HG02571 (cell line): ENCODE results near the gene INO80E.
"Not testable (repeated sequence)": the region's sequence is repeated elsewhere in the genome, so short reads cannot be mapped to it uniquely, and the experiment has no call there.

Experiments
- ATAC-seq: cut with Tn5 transposase; IDR thresholded peaks from one replicate; pipeline ENCODE4 v1.9.1; 2021; ENCODE audit warnings: mild to moderate bottlenecking, moderate library complexity; ENCODE audit not compliant: unreplicated experiment

INO80E gene

DNA sequence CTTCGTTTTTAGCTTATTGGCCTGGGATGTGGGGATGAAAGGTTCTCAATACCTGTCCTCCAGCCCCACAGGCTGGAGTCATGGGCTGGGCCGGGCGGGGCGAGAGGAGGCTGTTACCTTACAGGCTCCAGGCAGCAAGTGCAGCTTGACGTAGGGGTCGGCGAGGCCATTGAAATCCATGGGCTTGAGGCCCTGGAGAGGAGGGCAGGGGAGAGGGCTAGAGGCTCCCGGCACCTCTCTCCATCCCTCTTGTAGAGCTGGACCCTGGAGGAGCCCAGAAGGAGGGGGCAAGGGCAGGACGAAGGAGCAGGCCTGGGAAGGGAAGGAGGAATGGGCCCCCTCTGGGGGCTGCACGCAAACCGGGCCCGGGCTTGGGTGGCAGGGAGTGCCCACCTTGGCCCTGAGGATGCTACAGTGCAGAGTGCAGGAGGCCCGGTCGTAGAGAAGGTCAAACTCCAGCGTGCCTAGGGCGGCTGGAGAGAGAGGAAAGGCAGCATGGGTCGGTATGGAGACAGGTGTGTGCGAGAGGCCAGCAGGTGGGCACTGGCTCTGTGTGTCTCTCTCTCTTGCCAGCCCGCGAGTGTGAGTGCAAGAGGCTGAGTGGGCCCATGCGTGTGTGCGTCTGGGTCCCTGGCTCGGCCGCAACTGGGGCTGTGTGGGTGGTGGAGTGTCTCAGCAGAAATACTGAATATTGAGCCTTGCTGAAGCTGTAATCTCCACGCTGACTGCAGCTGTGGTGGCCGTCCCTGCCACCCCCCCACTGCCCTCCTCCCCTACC, 13.2 kb downstream of the INO80E start:
- no peak for ATAC-seq

DNA sequence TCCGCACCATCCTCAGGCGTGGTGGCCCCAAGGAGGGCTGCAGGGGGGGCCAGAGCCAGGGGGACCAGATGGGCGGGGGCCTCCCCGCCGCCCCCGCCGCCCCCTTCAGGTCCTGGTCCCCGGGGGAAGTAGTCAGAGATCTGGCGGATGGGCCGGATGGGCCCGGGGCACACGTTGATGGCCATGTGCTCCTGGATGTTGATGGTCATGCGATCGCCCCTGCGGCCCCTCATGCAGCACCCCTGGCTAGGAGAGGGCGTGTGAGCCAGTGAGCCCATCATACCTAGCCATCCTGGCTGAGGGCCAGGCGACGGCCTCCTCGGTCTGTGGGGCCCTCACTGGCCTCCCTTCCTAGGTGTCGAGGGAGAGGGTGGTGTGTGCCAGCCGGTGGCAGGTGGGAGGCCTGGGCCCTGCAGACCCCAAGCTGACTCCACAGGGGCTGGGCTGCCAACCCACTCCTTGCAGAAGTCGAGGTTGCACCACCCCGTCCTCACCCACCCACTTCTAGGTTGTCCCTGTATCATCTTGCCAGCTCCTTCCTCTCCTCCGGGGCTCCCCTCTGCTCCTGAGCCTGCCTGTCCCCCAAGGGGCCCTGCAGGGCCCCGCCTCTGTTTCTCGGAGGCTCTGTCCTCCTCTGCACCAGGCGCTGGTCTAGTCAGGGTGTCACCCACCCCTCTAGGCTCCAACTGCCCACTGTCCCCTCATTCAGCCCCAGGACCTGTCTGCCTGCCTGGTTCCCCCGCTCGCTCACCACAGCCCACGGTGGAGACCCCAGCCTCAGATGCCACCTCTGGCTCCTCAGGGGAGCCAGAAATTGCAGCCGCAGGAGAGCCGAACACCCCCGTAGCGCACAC, 14.2 kb downstream of the INO80E start:
- no peak for ATAC-seq

DNA sequence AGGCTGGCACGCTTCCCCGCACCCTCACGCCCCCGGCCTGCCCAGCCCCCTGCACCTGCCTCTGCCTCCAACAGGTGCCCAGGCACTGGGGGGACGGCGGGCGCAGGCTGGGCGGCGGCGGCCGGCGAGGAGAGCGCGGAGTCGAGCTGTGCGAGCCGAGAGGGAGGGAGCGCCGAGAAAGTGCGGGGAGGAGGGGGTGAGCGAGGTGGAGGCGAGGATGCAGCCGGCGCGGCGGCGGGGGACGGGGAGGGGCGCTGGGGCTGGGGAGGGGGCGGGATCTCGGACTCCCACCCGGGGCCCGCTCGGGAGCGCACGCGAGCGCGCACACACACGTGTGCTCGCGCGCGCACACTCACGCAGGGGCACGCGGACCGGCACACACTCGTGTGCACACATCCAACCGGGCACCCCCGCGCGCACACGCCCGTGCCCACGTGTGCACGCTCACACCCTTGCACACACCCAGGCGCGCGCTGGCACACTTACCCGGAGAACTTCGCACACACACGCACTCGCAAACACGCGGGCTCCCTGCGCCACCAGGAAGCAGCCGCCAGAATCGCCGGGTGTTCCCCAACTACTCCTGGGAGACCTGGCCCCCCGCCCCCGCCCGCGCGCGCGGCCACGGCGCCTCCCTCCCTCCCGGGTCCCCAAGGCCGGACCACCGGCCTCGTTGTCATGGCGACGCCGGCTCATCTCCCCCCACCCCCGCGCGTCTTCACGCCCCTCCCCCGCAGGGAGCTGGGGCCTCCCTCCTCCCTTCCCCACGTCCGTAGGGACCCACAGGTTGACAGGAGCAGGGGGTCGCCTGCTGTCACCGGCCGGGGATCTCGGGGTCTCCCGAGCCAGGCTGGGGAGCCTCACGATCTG, 15.0 kb downstream of the INO80E start, which contains the start of gene DOC2A:
Gene DOC2A, minus strand, starts transcription at position 184 of the 870 bp plus-strand sequence. CDS start 805 bp downstream, outside the sequence.
- ATAC-seq, result no peak

DNA sequence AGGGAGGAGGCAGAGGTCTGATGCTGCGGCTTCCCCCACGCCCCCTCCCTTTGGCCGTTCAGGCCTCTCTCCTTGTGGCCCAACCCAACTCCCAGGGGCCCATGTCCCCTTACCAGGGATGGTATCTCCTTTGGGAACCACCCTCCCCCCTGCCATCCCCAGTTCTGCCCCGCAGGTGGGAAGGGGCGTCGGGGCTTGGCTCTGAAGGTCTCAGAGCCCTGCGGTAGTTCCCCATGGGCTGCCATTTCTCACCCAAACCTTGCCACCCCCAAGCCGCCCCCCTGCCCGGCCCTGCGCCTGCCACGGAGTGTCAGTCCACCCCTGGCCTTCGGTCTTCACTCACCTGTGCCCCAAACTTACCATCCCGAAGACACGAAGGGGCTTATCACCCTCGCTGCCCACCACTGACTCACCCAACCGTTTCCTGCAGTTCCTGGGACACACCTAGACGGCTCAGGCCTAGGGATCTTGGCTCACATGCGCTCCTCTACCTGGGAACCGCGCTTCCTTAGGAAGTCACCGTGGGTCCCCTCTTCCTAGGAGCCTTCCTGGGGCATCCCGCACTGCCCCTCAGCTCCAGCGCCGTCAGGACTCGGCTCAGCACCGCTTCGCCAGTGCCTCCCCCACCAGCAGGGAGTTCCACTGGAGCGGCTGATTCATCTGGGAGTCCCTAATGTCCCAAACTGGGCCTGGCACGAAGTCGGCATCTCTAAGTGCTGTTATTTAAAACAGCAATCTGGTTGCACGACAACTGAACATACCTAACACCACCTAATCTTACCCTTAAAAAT, 15.9 kb downstream of the INO80E start:
- ATAC-seq, result no peak

DNA sequence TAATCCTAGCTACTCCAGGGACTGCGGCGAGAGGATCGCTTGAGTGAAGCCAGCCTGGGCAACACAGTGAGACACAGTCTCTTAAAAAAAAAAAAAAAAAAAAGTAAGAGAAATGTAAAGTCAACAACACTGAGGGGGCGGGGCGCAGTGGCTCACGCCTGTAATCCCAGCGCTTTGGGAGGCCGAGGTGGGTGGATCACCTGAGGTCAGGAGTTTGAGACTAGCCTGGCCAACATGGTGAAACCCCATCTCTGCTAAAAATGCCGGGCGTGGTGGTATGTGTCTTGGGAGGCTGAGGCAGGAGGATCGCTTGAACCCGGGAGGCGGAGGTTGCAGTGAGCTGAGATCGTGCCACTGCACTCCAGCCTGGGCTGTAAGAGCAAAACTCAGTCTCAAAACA, 16.6 kb downstream of the INO80E start:
- not testable (repeated sequence) for ATAC-seq

DNA sequence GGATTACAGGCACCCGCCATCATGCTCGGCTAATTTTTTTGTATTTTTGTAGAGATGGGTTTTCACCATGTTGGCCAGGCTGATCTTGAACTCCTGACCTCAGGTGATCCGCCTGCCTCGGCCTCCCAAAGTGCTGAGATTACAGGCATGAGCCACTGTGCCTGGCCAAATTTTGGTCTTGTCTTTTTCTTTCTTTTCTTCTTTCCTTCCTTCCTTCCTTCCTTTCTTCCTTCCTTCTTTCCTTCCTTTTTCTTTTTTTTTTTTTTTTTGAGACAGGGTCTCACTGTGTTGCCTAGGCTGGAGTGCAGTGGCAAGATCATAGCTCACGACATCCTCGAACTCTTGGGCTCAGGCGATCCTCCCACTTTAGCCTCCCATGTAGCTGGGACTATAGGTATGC, 19.4 kb downstream of the INO80E start:
- not testable (repeated sequence) for ATAC-seq

DNA sequence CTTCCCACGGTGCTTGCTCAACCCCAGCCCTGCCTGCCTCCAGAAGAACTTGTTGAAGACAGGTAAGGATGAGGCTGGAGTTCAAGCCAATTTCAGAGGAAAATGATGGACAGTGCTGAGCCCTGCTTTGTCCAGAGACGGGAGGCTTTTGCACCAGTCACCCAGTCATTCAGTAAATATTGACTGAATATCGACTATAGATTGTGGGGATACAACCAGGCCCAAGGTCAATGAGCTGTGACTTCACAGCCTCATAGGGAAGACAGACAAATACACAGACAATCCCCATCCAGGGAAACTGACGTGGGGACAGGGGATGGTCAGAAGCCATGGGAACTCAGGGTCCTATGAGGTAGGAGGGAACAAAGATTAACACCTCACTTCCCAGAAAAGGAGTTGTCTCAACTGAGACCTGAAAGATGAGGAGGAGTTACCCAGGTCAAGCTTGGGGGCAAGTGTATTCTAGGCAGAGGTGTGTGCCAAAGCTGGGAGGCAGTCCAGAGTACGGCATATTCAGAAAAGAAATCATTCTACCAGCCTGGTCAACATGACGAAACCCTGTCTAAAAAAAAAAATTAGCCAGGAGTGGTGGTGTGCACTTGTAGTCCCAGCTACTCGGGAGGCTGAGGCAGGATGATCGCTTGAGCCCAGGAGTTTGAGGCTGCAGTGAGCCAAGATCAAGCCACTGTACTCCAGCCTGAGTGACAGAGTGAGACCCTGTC, 20.7 kb downstream of the INO80E start:
- ATAC-seq, result no peak

DNA sequence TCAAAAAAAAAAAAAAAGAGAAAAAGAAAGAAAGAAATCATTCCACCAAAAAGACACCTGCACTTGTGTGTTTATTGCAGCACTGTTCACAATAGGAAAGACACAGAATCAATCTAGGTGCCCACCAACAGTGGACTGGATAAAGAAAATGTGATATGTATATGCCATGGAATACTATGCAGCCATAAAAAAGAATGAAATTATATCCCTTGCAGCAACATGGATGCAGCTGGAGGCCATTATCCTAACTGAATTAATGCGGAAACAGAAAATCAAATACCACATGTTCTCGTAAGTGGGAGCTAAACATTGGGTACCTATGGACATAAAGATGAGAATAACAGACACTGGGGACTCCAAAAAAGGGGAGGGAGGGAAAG, 21.2 kb downstream of the INO80E start:
- ATAC-seq, result no peak

DNA sequence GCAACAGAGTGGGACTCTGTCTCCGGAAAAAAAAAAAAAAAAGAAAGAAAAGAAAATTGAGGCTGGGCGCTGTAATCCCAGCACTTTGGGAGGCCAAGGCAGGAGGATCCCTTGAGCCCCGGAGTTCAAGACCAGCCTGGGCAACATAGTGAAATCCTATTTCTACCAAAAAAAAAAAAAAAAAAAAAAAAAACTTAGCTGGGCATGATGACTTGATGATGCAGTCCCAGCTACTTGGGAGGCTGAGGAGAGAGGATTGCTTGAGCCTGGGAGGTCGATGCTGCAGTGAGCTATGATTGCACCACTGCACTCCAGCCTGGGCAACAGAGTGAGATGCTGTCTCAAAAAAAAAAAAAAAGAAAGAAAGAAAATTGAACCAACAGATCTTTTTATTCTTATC, 21.9 kb downstream of the INO80E start:
- not testable (repeated sequence) for ATAC-seq

DNA sequence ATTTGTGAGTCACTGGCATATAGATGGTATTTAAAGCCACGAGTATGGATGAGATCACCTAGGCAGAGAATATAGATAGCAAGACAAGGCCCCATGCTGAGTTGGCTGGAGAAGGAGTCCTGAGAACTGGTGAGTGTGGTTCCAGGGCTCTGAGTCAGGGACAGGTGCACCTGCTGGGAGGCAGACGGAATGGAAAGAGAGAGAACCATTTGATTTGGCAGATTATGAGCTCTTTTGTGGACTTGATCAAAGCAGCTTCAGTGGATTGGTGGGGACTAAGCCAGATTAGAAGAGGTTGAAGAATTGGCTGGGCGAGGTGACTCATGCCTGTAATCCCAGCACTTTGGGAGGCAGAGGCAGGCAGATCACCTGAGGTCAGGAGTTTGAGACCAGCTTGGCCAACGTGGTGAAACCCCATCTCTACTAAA, 22.7 kb downstream of the INO80E start:
- no peak for ATAC-seq

DNA sequence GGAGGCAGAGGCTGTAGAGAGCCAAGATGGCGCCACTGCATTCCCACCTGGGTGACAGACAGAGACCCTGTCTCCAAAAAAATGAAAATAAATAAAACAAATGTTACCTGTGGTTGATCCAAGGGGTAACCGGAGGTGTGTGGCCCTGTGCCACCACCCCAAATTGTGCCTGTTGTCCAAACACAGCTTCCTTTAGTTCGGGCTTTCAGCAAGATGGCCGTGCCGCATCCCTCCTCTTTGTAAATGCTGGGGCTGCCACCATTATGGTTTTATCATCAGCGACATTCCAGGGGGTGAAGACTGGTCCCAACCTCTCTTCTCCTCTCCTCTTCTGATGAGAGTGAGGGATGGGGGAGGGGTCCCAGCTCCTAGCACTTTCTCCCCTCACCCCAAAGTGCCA, 26.8 kb downstream of the INO80E start, which contains the start of gene C16orf92:
Gene C16orf92, plus strand, starts transcription at position 312 of the 400 bp plus-strand sequence. CDS start 143 bp downstream, outside the sequence.
- ATAC-seq, result no peak

DNA sequence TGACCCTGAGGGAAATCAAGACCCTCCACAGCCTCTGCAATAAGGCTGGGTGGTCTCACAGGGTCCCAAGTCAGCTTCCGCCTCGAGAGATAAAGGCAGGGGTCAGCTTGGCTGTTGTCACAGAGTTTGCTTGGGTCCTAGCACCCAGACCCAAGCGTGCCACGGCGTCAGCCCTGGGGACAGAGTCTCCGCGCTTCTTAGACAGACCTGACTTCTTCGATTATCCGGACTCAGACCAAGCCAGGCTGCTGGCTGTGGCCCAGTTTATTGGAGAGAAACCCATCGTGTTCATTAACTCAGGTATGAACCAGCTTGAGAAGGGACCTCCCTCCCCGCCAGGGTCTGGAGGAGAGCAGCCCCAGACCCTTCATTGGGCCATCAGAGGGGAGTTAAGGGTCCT, 27.5 kb downstream of the INO80E start:
- no peak for ATAC-seq

DNA sequence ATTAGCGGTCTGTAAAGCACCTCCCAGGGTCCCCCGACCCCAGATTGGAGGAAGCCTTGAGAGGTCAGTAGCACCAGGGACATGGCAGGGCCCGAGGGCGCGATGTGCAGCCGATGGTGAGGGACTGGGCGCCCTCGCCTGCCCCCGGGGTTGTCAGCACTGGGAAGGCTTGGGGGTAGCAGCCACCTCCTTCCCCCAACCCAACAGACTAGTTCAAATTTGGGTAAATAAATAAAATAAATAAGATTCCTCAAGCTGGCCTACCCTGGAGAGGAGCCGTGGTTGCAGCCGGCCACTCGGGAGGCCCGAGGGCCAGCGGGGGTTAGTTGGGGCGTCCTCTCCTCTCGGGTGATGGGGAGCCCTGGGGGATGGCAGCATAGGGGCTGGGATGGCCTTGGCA, 28.4 kb downstream of the INO80E start:
- ATAC-seq, result no peak

DNA sequence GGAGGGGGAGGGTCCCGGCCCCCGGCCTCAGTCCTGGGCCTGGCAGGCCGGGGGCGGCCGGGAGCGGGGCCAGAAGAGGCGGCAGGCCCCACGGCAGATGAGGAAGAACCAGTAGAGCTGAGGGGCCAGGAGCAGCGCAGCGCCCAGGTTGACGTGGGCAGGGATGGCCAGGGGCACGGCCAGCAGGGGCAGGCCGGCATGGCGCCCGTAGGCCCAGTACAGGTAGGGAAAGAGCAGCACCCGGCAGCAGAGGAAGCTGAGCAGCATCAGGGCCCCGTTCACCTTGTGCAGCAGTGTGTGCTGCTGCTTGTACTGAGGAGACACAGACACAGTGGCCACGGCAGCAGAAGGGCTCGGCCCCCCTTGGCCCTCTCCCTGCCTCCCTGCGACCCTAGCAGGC, 29.1 kb downstream of the INO80E start:
- ATAC-seq, result no peak

DNA sequence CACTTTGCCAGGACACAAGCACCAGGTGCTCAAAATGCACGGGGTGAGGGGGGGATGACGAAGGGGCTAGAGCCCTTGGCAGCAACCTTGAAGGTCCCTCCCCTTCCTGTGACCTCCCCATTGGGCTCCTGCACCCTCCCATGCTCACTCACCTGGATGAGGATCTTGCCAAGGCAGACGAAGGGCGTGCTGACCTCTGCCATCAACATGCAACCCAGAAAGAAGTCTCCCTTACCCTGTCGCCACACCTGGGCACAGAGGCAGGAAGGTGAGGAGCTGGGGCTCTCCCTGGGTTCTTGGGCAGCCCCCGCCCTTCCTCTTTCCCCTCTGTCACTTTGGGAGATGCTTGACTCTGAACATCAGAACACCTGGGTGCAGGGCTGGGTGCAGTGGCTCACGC, 29.5 kb downstream of the INO80E start:
- no peak for ATAC-seq

DNA sequence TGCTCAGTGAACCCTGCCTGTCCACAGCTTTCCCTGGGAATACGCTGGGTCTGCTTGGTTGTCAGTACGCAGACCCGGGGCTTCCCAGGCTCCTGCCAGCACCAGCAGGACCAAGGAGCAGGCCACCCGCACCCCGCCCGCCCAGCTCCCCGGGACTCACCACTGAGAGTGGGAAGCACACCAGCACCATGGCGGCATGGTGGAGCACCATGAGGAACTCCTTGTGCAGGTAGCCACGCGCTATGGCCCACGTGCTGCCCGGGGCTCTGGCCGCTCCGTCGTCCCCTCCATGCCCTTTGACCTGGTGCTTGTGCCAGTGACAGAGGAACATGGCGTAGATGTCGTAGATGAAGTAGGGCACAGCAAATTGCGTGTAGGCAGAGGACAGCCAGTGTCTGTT, 30.4 kb downstream of the INO80E start:
- no peak for ATAC-seq

DNA sequence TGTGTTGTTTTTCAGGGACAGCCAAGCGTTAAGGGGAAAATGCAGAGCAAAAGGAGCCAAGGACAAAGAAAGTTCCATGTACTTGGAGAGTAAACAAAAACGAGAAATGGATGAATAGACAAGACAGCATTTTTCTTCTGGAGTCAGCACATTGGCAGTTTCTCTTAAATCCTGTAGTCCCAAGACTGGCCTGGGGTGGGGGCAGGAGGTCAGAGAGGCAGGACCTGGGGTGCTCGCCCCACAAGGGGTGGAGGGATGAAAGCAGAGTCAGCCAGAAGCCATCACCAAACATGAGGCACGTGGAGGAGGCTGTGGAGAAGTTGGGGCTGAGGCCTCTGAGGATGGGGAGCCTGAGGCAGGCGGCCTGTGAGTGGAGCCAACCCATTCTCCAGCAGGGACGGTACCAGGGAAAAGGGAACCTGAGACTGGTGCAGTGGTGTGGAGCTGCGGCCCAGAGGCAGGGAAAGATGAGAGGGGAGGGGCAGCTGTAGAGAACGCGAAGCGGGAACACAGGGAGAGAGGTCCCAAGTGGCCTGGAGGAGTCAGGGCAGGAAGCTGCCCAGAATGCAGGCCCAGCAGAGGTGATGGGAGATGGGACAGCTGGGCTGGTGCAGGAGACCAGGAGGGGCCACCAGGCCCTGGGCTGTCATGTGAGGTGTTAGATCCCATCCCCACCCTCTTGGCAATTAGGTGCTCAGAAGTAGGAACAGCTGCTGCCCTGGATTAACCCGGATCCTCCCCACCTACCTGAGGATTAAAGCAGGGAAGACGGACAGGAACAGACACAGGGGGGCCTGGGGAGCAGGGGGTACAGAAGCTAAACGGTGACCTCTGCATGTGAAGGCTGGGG, 31.8 kb downstream of the INO80E start:
- ATAC-seq, result no peak

DNA sequence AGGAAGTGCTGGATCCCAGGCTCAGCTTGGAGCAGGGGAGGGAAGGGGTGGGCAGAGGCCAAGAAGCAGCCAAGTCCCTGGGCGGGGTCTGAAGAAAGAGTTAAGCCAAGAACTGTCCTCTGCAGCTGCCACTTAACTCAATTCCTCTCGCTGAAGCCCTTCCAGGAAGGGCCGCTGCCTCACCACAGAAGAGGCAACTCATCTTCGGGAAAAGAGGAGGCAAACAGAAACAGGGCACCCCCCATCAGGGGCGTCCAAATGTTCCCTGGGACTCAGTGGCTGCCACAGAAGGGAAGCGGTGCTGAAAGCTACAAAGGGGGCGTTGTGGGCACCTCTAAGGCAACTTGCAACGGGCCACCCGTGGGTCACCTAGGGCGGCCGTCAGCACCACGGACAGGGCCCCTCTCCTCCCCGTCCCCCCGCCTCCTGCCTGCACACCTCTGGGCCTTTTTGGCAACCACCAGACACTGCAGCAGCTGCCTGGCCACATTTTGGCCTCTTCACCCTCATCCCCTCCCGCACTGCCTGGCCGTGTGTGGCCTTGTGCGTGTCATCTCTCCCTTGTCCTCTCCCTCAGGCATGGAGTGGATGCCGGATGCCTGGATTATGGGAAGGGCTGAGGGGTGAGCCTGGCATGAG, 32.5 kb downstream of the INO80E start:
- no peak for ATAC-seq
